ENCODE results near the gene SSTR3.

DNA sequence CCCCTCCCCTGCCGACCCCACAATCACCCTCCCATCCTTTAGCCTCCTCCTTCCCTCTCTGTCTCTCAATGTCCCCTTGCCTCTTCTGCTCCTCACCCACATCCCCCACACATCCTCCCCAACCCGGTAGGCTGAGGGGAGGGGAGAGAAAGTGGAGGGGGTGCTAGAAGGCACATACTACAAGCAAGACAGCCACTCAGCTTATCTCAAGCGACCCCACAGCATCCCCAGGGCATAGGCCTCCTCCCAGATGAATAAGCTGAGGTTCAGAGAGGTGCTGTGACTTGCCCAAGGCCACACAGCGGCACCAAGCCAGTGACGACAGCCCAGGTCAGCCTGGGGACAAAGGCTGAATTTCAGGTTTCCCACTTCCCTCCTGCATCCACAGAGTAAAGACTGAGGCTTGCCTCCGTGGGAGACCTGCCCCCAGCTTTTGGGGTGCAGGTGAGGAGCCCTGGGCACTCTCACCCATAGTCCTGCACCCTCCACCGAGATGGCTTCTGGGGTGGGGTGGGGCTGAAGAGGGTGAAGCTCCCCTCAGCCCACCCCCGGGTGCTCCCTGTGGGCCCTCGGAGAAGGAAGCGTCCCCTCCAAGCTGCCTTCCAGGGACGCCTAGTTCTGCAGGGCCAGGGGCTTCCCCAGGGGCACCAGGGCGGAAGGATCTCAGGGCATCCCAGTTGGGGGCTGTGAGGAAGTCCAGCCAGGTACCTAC is 31.3 kb upstream of the SSTR3 start:
- TF ChIP-seq, protein P1, sequence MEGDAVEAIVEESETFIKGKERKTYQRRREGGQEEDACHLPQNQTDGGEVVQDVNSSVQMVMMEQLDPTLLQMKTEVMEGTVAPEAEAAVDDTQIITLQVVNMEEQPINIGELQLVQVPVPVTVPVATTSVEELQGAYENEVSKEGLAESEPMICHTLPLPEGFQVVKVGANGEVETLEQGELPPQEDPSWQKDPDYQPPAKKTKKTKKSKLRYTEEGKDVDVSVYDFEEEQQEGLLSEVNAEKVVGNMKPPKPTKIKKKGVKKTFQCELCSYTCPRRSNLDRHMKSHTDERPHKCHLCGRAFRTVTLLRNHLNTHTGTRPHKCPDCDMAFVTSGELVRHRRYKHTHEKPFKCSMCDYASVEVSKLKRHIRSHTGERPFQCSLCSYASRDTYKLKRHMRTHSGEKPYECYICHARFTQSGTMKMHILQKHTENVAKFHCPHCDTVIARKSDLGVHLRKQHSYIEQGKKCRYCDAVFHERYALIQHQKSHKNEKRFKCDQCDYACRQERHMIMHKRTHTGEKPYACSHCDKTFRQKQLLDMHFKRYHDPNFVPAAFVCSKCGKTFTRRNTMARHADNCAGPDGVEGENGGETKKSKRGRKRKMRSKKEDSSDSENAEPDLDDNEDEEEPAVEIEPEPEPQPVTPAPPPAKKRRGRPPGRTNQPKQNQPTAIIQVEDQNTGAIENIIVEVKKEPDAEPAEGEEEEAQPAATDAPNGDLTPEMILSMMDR (IDR thresholded peaks at IDR 0.05; ENCODE audit: low read length): no peak
- TF ChIP-seq EZH2 (optimal IDR thresholded peaks at IDR 0.05; ENCODE audit: low read depth, low read length): no peak
- no peak for TF ChIP-seq EZH2phosphoT487 (IDR thresholded peaks at IDR 0.05; ENCODE audit: low read length)

Data from MM.1S (cell line).